RCC 7860 (cell line): ENCODE results near the gene CREG2.

Experiments used
- DNase-seq: peaks from one replicate; pipeline ENCODE4 v3.0.0-alpha.2; 2015; ENCODE audit warnings: low spot score
- FAIRE-seq: peaks from 2 replicates; lab custom pipeline; 2012; peaks lifted over from hg19 to GRCh38; lab: Jason Lieb, UNC

Gene CREG2, protein sequence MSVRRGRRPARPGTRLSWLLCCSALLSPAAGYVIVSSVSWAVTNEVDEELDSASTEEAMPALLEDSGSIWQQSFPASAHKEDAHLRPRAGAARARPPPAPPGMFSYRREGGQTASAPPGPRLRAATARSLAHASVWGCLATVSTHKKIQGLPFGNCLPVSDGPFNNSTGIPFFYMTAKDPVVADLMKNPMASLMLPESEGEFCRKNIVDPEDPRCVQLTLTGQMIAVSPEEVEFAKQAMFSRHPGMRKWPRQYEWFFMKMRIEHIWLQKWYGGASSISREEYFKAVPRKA

GRCh38 chr2:101387151-101387834 is at the start of gene CREG2:
Gene CREG2, minus strand, starts transcription at chr2:101387503. Its CDS starts 46 bp downstream, at chr2:101387457.
- FAIRE-seq (no peak), DNase-seq (peak; percentile 24)

- FAIRE-seq: no peak
- no peak for DNase-seq
Measured at GRCh38 chr2:101435001-101435862, 47.9 kb upstream of the CREG2 start.

- FAIRE-seq: no peak
- DNase-seq: no peak
Measured at GRCh38 chr2:101433465-101433864, 46.2 kb upstream of the CREG2 start.

GRCh38 chr2:101432411-101433181 is 45.3 kb upstream of the CREG2 start:
- no peak for DNase-seq
- no peak for FAIRE-seq

GRCh38 chr2:101431486-101431885 is 44.2 kb upstream of the CREG2 start:
- FAIRE-seq (no peak), DNase-seq (no peak)

GRCh38 chr2:101430156-101430555 is 42.9 kb upstream of the CREG2 start:
- DNase-seq (no peak), FAIRE-seq (no peak)

DNA sequence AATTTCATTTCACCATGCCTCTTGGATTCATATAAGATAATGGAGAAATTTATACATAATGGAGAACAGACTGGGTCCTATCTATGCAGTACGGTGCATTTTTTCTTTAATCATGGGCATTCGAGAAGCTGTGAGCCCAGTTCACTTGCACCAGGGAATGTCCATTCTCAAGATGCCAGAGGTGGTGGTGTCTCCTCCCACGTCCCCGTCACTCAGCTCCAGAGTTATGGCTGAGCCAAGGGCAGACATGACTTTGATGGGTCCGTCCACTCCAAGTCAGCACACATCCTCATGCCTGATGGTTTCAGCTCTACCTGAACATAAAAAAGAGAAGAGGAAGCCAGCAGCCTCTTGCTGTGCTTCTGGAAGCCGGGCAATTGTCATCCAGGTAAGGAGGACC is 42.1 kb upstream of the CREG2 start:
- FAIRE-seq (no peak), DNase-seq (no peak)

- no peak for DNase-seq
- no peak for FAIRE-seq
Measured at GRCh38 chr2:101428422-101429176, 41.3 kb upstream of the CREG2 start.

- no peak for DNase-seq
Measured at GRCh38 chr2:101427743-101428142, 40.4 kb upstream of the CREG2 start.

DNA sequence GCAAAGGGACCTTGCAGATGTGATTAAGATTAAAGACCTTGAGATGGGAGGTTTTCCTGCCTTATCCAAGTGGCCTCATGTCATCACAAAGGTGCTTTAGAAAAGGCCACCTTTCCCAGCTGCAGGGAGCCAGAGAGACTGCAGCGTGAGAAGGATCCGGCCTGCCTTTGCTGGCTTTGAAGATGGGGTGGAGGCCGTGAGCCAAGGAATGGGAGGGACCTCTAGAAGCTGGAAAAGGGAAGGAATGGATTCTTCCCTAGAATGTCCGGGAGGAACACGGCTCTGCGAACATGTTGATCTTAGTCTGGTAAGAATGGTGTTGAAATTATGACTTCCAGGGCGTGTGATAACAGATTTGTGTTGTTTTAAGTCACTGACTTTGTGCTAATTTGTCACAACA is 39.9 kb upstream of the CREG2 start:
- FAIRE-seq: no peak

More at GRCh38 chr2:101427743-101428142, 40.4 kb upstream of the CREG2 start:
- FAIRE-seq: no peak

GRCh38 chr2:101426822-101427221 is 39.5 kb upstream of the CREG2 start:
- DNase-seq (no peak), FAIRE-seq (no peak)

More for the DNA sequence above, 39.9 kb upstream of the CREG2 start:
- no peak for DNase-seq

GRCh38 chr2:101420623-101421022 is 33.3 kb upstream of the CREG2 start:
- FAIRE-seq (no peak), DNase-seq (no peak)

GRCh38 chr2:101419096-101419663 is 31.9 kb upstream of the CREG2 start:
- peak; percentile 70 for FAIRE-seq
- DNase-seq: peak; percentile 62

DNA sequence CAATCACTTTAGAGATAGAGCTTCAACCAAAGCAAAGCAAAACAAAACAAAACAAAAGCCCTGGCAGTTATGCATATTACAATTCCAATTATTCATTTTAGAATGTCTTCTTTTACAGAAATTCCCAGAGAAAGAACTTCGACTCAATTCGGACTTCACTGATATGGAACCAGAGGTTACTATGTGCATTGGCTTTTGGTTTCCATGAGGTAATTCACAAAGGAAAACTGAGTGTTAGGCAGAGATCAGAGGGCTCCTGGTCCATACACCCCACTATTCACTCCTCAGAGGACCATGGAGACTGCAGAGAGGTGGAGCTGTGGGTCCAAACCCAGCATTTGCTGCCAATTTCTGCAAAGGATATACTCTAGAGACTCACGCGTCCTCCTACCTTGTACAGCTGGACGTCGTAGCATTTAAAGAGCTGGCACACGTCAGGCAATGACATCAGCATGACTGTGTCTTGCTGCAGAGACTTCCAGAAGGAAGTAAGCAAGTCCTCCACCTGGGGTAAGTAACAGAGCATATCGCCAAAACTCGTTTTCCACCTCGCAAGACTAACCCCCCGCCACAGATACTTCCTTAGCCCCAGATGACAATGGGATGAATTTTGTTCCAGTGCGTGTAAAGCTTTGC is 31.3 kb upstream of the CREG2 start:
- no peak for FAIRE-seq
- DNase-seq: no peak

DNA sequence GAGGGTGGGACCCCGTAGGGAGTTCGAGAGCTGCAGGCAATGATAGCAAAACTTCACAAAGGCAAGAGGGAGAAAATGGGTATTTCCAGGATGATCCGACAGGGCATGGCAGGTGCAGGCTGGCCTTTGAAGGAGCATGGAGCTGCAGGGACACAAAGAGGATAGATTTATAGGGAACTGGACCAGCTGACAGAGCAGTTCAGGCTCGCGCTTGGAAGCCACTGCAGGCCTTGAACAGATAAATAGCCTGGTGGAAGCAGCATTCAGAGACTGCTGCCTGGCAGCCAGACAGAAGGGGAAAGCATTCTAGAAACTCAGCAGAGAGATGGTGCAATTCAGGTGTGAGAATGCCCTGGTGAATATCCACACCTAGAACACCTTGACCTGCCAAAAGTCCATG is 29.3 kb upstream of the CREG2 start:
- DNase-seq: no peak

GRCh38 chr2:101415884-101416283 is 28.6 kb upstream of the CREG2 start:
- no peak for DNase-seq
- no peak for FAIRE-seq

More for the DNA sequence above, 29.3 kb upstream of the CREG2 start:
- no peak for FAIRE-seq

GRCh38 chr2:101415220-101415619 is 27.9 kb upstream of the CREG2 start:
- FAIRE-seq (no peak), DNase-seq (no peak)

GRCh38 chr2:101412092-101412694 is 24.9 kb upstream of the CREG2 start:
- no peak for DNase-seq
- FAIRE-seq: no peak

DNA sequence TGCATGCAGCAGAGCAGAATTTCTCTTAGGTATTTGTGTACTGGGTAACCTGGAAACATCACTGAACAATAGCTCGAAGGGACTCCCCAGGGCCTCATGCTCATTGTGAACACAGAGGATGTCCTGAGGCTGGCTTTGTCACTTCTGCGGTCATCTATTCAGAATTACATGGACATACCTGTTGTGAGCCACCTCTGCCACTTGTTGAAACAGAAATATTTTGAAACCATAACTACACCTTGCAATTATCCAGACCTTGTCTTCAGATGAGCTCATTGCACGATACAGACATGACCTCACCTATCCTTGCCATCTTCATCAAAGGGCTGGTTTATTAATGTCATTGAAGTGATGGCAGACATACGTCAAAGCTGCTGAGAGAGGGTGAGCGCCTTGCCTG is 23.4 kb upstream of the CREG2 start:
- no peak for FAIRE-seq
- no peak for DNase-seq
